OCI-LY7 (cell line): Measurements from ENCODE around the gene RPS6KA3. TPM values are rescaled to one million over a fixed set of nuclear protein-coding genes. Genes with fewer than 3 reads are reported as not detected.
"Not testable (repeated sequence)": the region's sequence is repeated elsewhere in the genome, so short reads cannot be mapped to it uniquely, and the experiment has no call there.

Experiments used
- BruUV-seq: library from RNA; stranded (reverse); fragments of 400-500 nt; replicated peaks from 2 replicates; lab custom pipeline; 2021; lab: Mats Ljungman, UMichigan
- CTCF ChIA-PET: fragments of 300-600 bp; sonication (Branson Sonifier 250); formaldehyde crosslinking; loops from one replicate; lab custom pipeline; 2022; ENCODE audit warnings: antibody characterized with exemption; ENCODE audit not compliant: unreplicated experiment; lab: Charles Lee
- POLR2A ChIA-PET: fragments of 300-600 bp; sonication (Branson Sonifier 250); formaldehyde crosslinking; loops from one replicate; lab custom pipeline; 2022; ENCODE audit warnings: antibody characterized with exemption; lab: Charles Lee
- DNase-seq: peaks from one replicate; pipeline ENCODE4 v3.0.0-alpha.2; 2015; ENCODE audit warnings: low spot score
- H2AFZ ChIP-seq: fragments of 200-600 bp; sonication (generic), shearing (Covaris generic); 2 replicates; pipeline ENCODE4 v1.6.1; 2014; ENCODE audit warnings: mild to moderate bottlenecking, antibody characterized with exemption, low read length, moderate library complexity
- H3K27ac ChIP-seq: fragments of 200-600 bp; sonication (generic); 2 replicates; pipeline ENCODE4 v1.5.1; 2014; ENCODE audit warnings: mixed run types, low read depth, mild to moderate bottlenecking, moderate library complexity, low read length, inconsistent platforms; ENCODE audit not compliant: poor library complexity, severe bottlenecking
- H3K36me3 ChIP-seq: fragments of 200-600 bp; sonication (generic); 2 replicates; pipeline ENCODE4 v1.6.1; 2014; ENCODE audit warnings: mild to moderate bottlenecking, antibody characterized with exemption, low read length, moderate library complexity, mixed read lengths; ENCODE audit not compliant: insufficient read depth
- H3K4me1 ChIP-seq: fragments of 200-600 bp; sonication (generic); 2 replicates; pipeline ENCODE4 v1.5.1; 2014; ENCODE audit warnings: mild to moderate bottlenecking, low read length; ENCODE audit not compliant: insufficient read depth, poor library complexity, severe bottlenecking
- H3K4me2 ChIP-seq: fragments of 200-600 bp; sonication (generic); 2 replicates; pipeline ENCODE4 v1.6.1; 2014; ENCODE audit warnings: mild to moderate bottlenecking, low read length
- H3K4me3 ChIP-seq: fragments of 200-600 bp; sonication (generic); 2 replicates; pipeline ENCODE4 v1.5.1; 2014; ENCODE audit warnings: mild to moderate bottlenecking, low read depth, low read length; ENCODE audit not compliant: poor library complexity, severe bottlenecking
- H3K79me2 ChIP-seq: fragments of 200-600 bp; sonication (generic); 2 replicates; pipeline ENCODE4 v1.6.1; 2016; ENCODE audit warnings: low read depth, mild to moderate bottlenecking, low read length, moderate library complexity, mixed read lengths; ENCODE audit not compliant: insufficient read depth
- H3K9me2 ChIP-seq: fragments of 200-600 bp; sonication (generic); 2 replicates; pipeline ENCODE4 v1.6.1; 2016; ENCODE audit warnings: mild to moderate bottlenecking, low read length, mixed read lengths; ENCODE audit not compliant: insufficient read depth
- H3K9me3 ChIP-seq: fragments of 200-600 bp; sonication (generic); 2 replicates; pipeline ENCODE4 v1.6.1; 2014; ENCODE audit warnings: mild to moderate bottlenecking, mixed run types, low read length, mixed read lengths
- H4K20me1 ChIP-seq: fragments of 200-600 bp; sonication (generic); 2 replicates; pipeline ENCODE4 v1.6.1; 2014; ENCODE audit warnings: mild to moderate bottlenecking, antibody characterized with exemption, low read length, moderate library complexity, mixed read lengths; ENCODE audit not compliant: insufficient read depth
- CTCF ChIP-seq: fragments of 200-600 bp; sonication (generic); conservative IDR thresholded peaks from 2 replicates; pipeline ENCODE4 v1.5.1; 2014; ENCODE audit warnings: mild to moderate bottlenecking, antibody characterized with exemption, low read length, moderate library complexity, mixed read lengths
- EZH2phosphoT487 ChIP-seq: fragments of 200-600 bp; sonication (generic); IDR thresholded peaks from 2 replicates; pipeline ENCODE4 v1.6.1; 2018; ENCODE audit warnings: low read depth, borderline replicate concordance, mild to moderate bottlenecking, mixed run types, antibody characterized with exemption, low read length, moderate library complexity, mixed read lengths
- intact Hi-C: fragments of 100-400 bp; cut with micrococcal nuclease; formaldehyde crosslinking; loops from one replicate; pipeline ENCODE4 v1.10.0; 2022; ENCODE audit not compliant: unreplicated experiment
- total RNA-seq, 2 experiments: library from RNA; depleted of rRNA in 1 of 2; stranded (reverse); fragments of >200 nt in 1 of 2; shearing (Covaris generic) in 1 of 2; gene quantifications; 2 replicates each; pipeline ENCODE4 v1.2.3, GENCODE V29; 2014 to 2022

RPS6KA3 gene
- total RNA-seq, 2 experiments from 2014 or later, result 21.6 to 35.4 TPM

DNA sequence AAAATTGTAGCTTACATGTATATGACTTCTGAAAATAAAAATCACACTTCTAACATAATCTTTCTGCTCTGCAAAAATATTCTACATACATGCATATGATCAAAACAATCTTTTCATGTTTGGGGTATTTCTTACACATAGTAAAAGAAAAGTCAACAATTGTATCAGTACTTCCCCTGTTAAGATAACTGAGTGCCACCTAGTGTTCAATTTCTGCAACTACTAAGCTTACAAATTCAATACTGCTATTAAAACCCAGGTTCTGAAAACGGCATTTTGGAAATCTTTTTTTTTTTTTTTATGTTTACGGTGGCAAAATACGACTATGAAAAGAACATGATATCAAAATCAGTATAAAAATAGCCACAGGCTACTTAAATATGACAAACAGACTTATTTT, 139.3 kb downstream of the RPS6KA3 start:
- CTCF ChIA-PET, H3K27ac ChIP-seq, H3K9me2 ChIP-seq, H3K9me3 ChIP-seq, H3K4me2 ChIP-seq, H4K20me1 ChIP-seq, H3K79me2 ChIP-seq, H3K4me1 ChIP-seq, POLR2A ChIA-PET, H3K4me3 ChIP-seq, intact Hi-C loops, H2AFZ ChIP-seq, DNase-seq: not testable (repeated sequence)
- TSS peak; percentile 63 for BruUV-seq
- peaks cover 56% of the 10 kb centered on the region for H3K36me3 ChIP-seq
- TF ChIP-seq CTCF, result peak; percentile 48

DNA sequence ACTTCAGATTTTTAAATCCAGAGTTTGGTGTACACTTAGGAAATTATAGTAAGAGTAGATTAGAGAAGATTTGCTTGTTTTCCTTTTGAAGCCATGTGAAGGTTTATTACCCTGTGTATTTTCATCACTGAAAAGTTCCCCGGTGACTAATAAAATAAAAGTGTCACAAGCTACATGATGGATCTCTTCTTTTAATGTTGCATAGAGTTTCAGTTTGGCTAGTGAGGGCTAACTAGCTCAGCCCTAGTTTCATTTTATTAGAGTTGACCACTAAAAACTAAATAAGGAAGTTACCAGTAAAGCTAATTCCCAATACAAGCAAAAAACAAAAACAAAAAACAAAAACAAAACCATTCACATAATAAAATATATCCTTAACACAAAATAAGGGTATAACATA, 139.9 kb downstream of the RPS6KA3 start:
- H2AFZ ChIP-seq, H4K20me1 ChIP-seq, H3K9me3 ChIP-seq, POLR2A ChIA-PET, H3K27ac ChIP-seq, BruUV-seq, DNase-seq, H3K4me2 ChIP-seq, H3K9me2 ChIP-seq, H3K4me3 ChIP-seq, H3K4me1 ChIP-seq, intact Hi-C loops, H3K79me2 ChIP-seq, CTCF ChIA-PET: not testable (repeated sequence)
- peaks cover 50% of the 10 kb centered on the region for H3K36me3 ChIP-seq

DNA sequence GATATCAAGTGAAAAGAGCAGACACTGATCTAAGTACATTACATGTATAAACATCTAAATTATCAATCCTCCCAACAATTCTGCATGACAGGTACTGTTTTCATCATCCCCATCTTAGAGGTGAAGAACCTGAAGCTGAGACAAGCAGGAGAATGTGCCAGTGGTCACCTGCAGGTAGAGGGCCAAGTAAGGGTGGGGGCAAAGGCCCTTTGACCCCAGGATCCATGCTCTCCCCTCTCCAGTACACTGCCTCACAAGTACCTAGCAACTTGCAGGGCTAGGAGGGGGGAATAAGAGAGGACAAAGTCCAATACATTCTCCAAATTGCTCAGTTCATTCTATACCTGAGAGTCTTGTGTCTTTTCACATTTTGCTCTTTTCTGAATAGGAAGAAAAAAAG, 141.7 kb downstream of the RPS6KA3 start:
- Histone ChIP-seq H3K27ac (no peak overlapping the region), H3K4me2 (no peak overlapping the region), H3K4me3 (no peak overlapping the region), H3K36me3 (peaks cover 35% of the 10 kb centered on the region), H3K9me3 (no peaks in the 10 kb centered on the region), H3K79me2 (no peaks in the 10 kb centered on the region), H3K9me2 (no peaks in the 10 kb centered on the region), H2AFZ (no peak overlapping the region), H3K4me1 (no peaks in the 10 kb centered on the region), H4K20me1 (no peaks in the 10 kb centered on the region)
- TF ChIP-seq CTCF (no peak), EZH2phosphoT487 (no peak)
- intact Hi-C loops, result no loop called here
- CTCF ChIA-PET, result no interaction called here
- DNase-seq, result no peak
- POLR2A ChIA-PET, result no interaction called here
- BruUV-seq, result no TSS peak
